ENCODE data around the gene LMBR1L. TPM values are rescaled to one million over a fixed set of nuclear protein-coding genes. Genes with fewer than 3 reads are reported as not detected.

LMBR1L gene
- total and polyA plus RNA-seq, 2 of the 8 experiments (the other 6 are each of a cell fraction or from before 2014, with no cell fraction given), result 36.6 to 49.6 TPM

DNA sequence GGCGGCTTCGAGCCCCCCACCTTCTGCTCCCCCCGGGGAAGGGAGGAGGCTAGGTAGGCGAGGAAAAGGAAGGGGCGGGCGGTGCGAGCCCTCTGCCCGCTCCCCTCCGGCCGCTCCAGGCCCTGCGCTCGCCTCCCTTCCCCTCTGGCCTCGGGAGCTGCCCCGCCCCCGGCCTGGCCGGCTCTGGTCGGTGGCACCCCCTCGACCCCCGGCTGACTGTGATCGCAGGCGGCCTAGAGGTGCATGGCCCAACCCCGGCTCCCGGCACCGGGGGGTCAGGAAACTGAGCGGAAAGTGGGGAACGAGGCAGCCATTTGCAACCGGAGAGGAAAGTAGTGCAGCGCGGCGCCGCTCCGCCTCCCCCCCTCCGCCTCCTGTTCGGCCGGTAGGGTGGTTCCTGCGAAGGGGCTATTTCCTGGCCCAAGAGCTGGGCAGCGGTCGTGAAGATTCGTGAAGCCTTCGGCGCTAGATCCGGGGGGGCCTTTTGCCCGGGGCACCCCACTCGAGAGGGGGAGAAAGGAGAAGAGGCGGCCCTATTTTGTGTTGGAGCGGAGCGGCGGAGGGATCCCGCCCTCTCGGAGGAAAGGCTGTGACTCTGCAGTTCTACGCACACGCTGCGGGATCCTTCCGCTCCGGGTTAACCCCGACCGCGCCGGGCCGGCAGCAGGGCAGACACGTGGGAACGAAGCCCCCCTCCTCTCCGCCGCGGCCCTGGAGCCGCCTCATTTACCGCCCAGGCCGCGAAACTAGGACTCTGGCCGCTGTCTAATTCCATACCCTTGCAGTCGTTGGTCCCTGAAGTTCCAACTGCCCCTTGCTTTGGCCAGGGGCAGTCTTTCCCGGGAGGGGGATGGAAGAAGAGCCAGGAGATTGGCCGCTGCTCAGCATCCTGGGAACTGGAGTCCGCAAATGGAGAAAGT is 50.1 kb downstream of the LMBR1L start, which contains the start of gene KMT2D (continued):
- TF ChIP-seq, protein P1, sequence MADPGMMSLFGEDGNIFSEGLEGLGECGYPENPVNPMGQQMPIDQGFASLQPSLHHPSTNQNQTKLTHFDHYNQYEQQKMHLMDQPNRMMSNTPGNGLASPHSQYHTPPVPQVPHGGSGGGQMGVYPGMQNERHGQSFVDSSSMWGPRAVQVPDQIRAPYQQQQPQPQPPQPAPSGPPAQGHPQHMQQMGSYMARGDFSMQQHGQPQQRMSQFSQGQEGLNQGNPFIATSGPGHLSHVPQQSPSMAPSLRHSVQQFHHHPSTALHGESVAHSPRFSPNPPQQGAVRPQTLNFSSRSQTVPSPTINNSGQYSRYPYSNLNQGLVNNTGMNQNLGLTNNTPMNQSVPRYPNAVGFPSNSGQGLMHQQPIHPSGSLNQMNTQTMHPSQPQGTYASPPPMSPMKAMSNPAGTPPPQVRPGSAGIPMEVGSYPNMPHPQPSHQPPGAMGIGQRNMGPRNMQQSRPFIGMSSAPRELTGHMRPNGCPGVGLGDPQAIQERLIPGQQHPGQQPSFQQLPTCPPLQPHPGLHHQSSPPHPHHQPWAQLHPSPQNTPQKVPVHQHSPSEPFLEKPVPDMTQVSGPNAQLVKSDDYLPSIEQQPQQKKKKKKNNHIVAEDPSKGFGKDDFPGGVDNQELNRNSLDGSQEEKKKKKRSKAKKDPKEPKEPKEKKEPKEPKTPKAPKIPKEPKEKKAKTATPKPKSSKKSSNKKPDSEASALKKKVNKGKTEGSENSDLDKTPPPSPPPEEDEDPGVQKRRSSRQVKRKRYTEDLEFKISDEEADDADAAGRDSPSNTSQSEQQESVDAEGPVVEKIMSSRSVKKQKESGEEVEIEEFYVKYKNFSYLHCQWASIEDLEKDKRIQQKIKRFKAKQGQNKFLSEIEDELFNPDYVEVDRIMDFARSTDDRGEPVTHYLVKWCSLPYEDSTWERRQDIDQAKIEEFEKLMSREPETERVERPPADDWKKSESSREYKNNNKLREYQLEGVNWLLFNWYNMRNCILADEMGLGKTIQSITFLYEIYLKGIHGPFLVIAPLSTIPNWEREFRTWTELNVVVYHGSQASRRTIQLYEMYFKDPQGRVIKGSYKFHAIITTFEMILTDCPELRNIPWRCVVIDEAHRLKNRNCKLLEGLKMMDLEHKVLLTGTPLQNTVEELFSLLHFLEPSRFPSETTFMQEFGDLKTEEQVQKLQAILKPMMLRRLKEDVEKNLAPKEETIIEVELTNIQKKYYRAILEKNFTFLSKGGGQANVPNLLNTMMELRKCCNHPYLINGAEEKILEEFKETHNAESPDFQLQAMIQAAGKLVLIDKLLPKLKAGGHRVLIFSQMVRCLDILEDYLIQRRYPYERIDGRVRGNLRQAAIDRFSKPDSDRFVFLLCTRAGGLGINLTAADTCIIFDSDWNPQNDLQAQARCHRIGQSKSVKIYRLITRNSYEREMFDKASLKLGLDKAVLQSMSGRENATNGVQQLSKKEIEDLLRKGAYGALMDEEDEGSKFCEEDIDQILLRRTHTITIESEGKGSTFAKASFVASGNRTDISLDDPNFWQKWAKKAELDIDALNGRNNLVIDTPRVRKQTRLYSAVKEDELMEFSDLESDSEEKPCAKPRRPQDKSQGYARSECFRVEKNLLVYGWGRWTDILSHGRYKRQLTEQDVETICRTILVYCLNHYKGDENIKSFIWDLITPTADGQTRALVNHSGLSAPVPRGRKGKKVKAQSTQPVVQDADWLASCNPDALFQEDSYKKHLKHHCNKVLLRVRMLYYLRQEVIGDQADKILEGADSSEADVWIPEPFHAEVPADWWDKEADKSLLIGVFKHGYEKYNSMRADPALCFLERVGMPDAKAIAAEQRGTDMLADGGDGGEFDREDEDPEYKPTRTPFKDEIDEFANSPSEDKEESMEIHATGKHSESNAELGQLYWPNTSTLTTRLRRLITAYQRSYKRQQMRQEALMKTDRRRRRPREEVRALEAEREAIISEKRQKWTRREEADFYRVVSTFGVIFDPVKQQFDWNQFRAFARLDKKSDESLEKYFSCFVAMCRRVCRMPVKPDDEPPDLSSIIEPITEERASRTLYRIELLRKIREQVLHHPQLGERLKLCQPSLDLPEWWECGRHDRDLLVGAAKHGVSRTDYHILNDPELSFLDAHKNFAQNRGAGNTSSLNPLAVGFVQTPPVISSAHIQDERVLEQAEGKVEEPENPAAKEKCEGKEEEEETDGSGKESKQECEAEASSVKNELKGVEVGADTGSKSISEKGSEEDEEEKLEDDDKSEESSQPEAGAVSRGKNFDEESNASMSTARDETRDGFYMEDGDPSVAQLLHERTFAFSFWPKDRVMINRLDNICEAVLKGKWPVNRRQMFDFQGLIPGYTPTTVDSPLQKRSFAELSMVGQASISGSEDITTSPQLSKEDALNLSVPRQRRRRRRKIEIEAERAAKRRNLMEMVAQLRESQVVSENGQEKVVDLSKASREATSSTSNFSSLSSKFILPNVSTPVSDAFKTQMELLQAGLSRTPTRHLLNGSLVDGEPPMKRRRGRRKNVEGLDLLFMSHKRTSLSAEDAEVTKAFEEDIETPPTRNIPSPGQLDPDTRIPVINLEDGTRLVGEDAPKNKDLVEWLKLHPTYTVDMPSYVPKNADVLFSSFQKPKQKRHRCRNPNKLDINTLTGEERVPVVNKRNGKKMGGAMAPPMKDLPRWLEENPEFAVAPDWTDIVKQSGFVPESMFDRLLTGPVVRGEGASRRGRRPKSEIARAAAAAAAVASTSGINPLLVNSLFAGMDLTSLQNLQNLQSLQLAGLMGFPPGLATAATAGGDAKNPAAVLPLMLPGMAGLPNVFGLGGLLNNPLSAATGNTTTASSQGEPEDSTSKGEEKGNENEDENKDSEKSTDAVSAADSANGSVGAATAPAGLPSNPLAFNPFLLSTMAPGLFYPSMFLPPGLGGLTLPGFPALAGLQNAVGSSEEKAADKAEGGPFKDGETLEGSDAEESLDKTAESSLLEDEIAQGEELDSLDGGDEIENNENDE (IDR thresholded peaks at IDR 0.05; ENCODE audit: insufficient replicate concordance, low read length), result no peak
- TF ChIP-seq CEBPB (IDR thresholded peaks at IDR 0.05; ENCODE audit: low read depth, low read length) (no peak), TCF12 (IDR thresholded peaks at IDR 0.05; ENCODE audit: low read depth, low read length) (peak; percentile 60; the same call in 1 of the 2 replicates), KDM4A (IDR thresholded peaks at IDR 0.05; ENCODE audit: low read depth, low read length, severe bottlenecking) (no peak), BRCA1 (IDR thresholded peaks at IDR 0.05; ENCODE audit: low read depth, low read length) (no peak), GTF2F1 (IDR thresholded peaks at IDR 0.05; ENCODE audit: borderline replicate concordance, low read depth, low read length) (peak; percentile 91), CBX8 (IDR thresholded peaks at IDR 0.05; ENCODE audit: borderline replicate concordance, low read depth, low read length) (no peak), SP4 (IDR thresholded peaks at IDR 0.05; ENCODE audit: low read length) (peak; percentile 91)
- TF ChIP-seq, protein P2, sequence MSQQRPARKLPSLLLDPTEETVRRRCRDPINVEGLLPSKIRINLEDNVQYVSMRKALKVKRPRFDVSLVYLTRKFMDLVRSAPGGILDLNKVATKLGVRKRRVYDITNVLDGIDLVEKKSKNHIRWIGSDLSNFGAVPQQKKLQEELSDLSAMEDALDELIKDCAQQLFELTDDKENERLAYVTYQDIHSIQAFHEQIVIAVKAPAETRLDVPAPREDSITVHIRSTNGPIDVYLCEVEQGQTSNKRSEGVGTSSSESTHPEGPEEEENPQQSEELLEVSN (IDR thresholded peaks at IDR 0.05), result peak; percentile 77

Data from H1 (cell line).